Ishikawa (cell line): ENCODE measurements around the gene ATP2A2.

Experiments
- CEBPB ChIP-seq: IDR thresholded peaks from 2 replicates; pipeline ENCODE4 v1.6.1; 2012
- CREB1 ChIP-seq: IDR thresholded peaks from 2 replicates; pipeline ENCODE4 v1.6.1; 2012; ENCODE audit warnings: low read depth
- EGR1 ChIP-seq: IDR thresholded peaks from 2 replicates; pipeline ENCODE4 v1.6.1; 2012
- EP300 ChIP-seq: IDR thresholded peaks from 2 replicates; pipeline ENCODE4 v1.6.1; 2012; ENCODE audit warnings: borderline replicate concordance
- FOXM1 ChIP-seq: IDR thresholded peaks from 2 replicates; pipeline ENCODE4 v1.6.1; 2012; ENCODE audit warnings: low read depth, borderline replicate concordance
- MAX ChIP-seq: IDR thresholded peaks from 2 replicates; pipeline ENCODE4 v1.6.1; 2012
- NFIC ChIP-seq: IDR thresholded peaks from 2 replicates; pipeline ENCODE4 v1.6.1; 2012
- RAD21 ChIP-seq: IDR thresholded peaks from 2 replicates; pipeline ENCODE4 v1.6.1; 2012; ENCODE audit warnings: low read depth
- REST ChIP-seq: IDR thresholded peaks from 2 replicates; pipeline ENCODE4 v1.6.1; 2012; ENCODE audit warnings: low read depth, mild to moderate bottlenecking
- TAF1 ChIP-seq: IDR thresholded peaks from 2 replicates; pipeline ENCODE4 v1.6.1; 2012; ENCODE audit warnings: low read depth, mild to moderate bottlenecking
- TCF12 ChIP-seq: IDR thresholded peaks from 2 replicates; pipeline ENCODE4 v1.6.1; 2012; ENCODE audit warnings: low read depth
- USF1 ChIP-seq: IDR thresholded peaks from 2 replicates; pipeline ENCODE4 v1.6.1; 2012
- YY1 ChIP-seq: IDR thresholded peaks from 2 replicates; pipeline ENCODE4 v1.6.1; 2012; ENCODE audit warnings: low read depth
- ZBTB7A ChIP-seq: IDR thresholded peaks from 2 replicates; pipeline ENCODE4 v1.6.1; 2012; ENCODE audit warnings: low read depth

- no peak for TF ChIP-seq RAD21
- no peak for TF ChIP-seq TAF1
- no peak for TF ChIP-seq CEBPB
- no peak for TF ChIP-seq TCF12
- no peak for TF ChIP-seq MAX
- TF ChIP-seq CREB1: no peak
- TF ChIP-seq EGR1: no peak
- TF ChIP-seq YY1: no peak
- no peak for TF ChIP-seq NFIC
- TF ChIP-seq REST: no peak
- TF ChIP-seq EP300: no peak
- TF ChIP-seq ZBTB7A: no peak
- TF ChIP-seq FOXM1: no peak
- no peak for TF ChIP-seq USF1
These were observed 27.9 kb upstream of the ATP2A2 start for GRCh38 chr12:110253176-110253575.
